ENCODE results near the gene DSTN.

GRCh38 chr20:17590245-17590644 is 20.4 kb downstream of the DSTN start:
- TF ChIP-seq CTCF (IDR thresholded peaks at IDR 0.05 in 4 of 5, conservative IDR thresholded peaks at IDR 0.05 in 1 of 5) = no peak
- TF ChIP-seq POLR2A (IDR thresholded peaks at IDR 0.05) = no peak
